Right hindlimb (tissue), 1 donor: Measurements from ENCODE around the gene PNN.
"Not testable (repeated sequence)": the region's sequence is repeated elsewhere in the genome, so short reads cannot be mapped to it uniquely, and the experiment has no call there.

Source experiments
- DNase-seq: peaks from one replicate; pipeline ENCODE4 v3.0.0-alpha.2; 2018

The PNN gene

GRCh38 chr14:39230416-39231035 is 55.5 kb downstream of the PNN start:
- DNase-seq = no peak

GRCh38 chr14:39231751-39232553 is 56.9 kb downstream of the PNN start:
- DNase-seq = not testable (repeated sequence)
